Panc1 (cell line): ENCODE measurements around the gene APLF. TPM values are rescaled to one million over a fixed set of nuclear protein-coding genes. Genes with fewer than 3 reads are reported as not detected.

Experiments
- ATAC-seq: fragments of 200-7000 bp; cut with Tn5 transposase; 2 replicates; pipeline ENCODE4 v1.9.1; 2020; ENCODE audit warnings: mild to moderate bottlenecking, moderate library complexity
- BruUV-seq: library from RNA; stranded (reverse); fragments of 400-500 nt; replicated peaks from 2 replicates; lab custom pipeline; 2021; lab: Mats Ljungman, UMichigan
- CTCF ChIA-PET: fragments of 300-600 bp; sonication (Branson Sonifier 250); formaldehyde crosslinking; loops from one replicate; lab custom pipeline; 2022; ENCODE audit warnings: antibody characterized with exemption; lab: Charles Lee
- POLR2A ChIA-PET: fragments of 300-600 bp; sonication (Branson Sonifier 250); formaldehyde crosslinking; loops from one replicate; lab custom pipeline; 2022; ENCODE audit warnings: antibody characterized with exemption; lab: Charles Lee
- DNase-seq: peaks from one replicate; pipeline ENCODE4 v3.0.0-alpha.2; 2010; ENCODE audit warnings: low read depth, low spot score
- H3K27ac ChIP-seq: 2 replicates; pipeline ENCODE4 v1.5.1; 2011; ENCODE audit warnings: mild to moderate bottlenecking, low read length, inconsistent platforms
- H3K27me3 ChIP-seq: fragments of 200-500 bp; sonication (Bioruptor generic); 2 replicates; pipeline ENCODE4 v1.6.0; 2014; ENCODE audit warnings: low read length, inconsistent platforms; ENCODE audit not compliant: control insufficient read depth, insufficient read depth
- H3K36me3 ChIP-seq: fragments of 200-500 bp; sonication (Bioruptor generic); 2 replicates; pipeline ENCODE4 v1.5.1; 2014; ENCODE audit warnings: inconsistent platforms, mild to moderate bottlenecking, low read length, moderate library complexity; ENCODE audit not compliant: control insufficient read depth, insufficient read depth
- H3K4me1 ChIP-seq: 2 replicates; pipeline ENCODE4 v1.5.1; 2011; ENCODE audit warnings: inconsistent platforms, mild to moderate bottlenecking, low read length, moderate library complexity; ENCODE audit not compliant: control insufficient read depth, insufficient read depth
- H3K4me3 ChIP-seq, 2 experiments: 2 replicates each; pipeline ENCODE4 v1.5.1; 2011 to 2012; ENCODE audit warnings: low read depth in 2 of 2, low read length in 2 of 2, mild to moderate bottlenecking in 2 of 2, inconsistent platforms in 1 of 2, moderate library complexity in 1 of 2
- H3K9me3 ChIP-seq: fragments of 200-500 bp; sonication (Bioruptor generic); 2 replicates; pipeline ENCODE4 v1.5.1; 2014; ENCODE audit warnings: low read depth, mild to moderate bottlenecking, inconsistent platforms, low read length, moderate library complexity; ENCODE audit not compliant: control insufficient read depth, insufficient read depth
- CTCF ChIP-seq: fragments of 450-650 bp; IDR thresholded peaks from 2 replicates; pipeline ENCODE4 v1.5.1; 2017; ENCODE audit warnings: mild to moderate bottlenecking
- POLR2AphosphoS5 ChIP-seq: IDR thresholded peaks from 2 replicates; pipeline ENCODE4 v1.6.1; 2012; ENCODE audit warnings: mild to moderate bottlenecking, low read depth, low read length, moderate library complexity
- REST ChIP-seq, 2 experiments: IDR thresholded peaks; 2 replicates each; pipeline ENCODE4 v1.6.1; 2011 to 2012; ENCODE audit warnings: low read depth in 2 of 2, control low read depth in 1 of 2, low read length in 1 of 2, mild to moderate bottlenecking in 1 of 2, moderate library complexity in 1 of 2; ENCODE audit not compliant: insufficient read depth in 1 of 2
- SIN3A ChIP-seq: IDR thresholded peaks from 2 replicates; pipeline ENCODE4 v1.6.1; 2012; ENCODE audit warnings: low read depth, mild to moderate bottlenecking, low read length, moderate library complexity, borderline replicate concordance; ENCODE audit not compliant: insufficient read depth
- TCF7L2 ChIP-seq: IDR thresholded peaks from 2 replicates; pipeline ENCODE4 v1.6.1; 2011; ENCODE audit warnings: mild to moderate bottlenecking, low read depth, low read length, inconsistent platforms
- in situ Hi-C: cut with HindIII; loops from 2 replicates; pipeline ENCODE4 v1.10.0; 2016; ENCODE audit warnings: low sequenced_read_pairs, low pct_unique_long_range_greater_than_20kb
- intact Hi-C: fragments of 100-400 bp; cut with micrococcal nuclease; formaldehyde crosslinking; loops from one replicate; pipeline ENCODE4 v1.10.0; 2022; ENCODE audit not compliant: unreplicated experiment
- total RNA-seq: library from RNA; stranded (reverse); gene quantifications from one replicate; pipeline ENCODE4 v1.2.1, GENCODE V29; 2021; ENCODE audit not compliant: unreplicated experiment

APLF gene
- total RNA-seq, 1 experiment from 2014 or later = 2.6 TPM

DNA sequence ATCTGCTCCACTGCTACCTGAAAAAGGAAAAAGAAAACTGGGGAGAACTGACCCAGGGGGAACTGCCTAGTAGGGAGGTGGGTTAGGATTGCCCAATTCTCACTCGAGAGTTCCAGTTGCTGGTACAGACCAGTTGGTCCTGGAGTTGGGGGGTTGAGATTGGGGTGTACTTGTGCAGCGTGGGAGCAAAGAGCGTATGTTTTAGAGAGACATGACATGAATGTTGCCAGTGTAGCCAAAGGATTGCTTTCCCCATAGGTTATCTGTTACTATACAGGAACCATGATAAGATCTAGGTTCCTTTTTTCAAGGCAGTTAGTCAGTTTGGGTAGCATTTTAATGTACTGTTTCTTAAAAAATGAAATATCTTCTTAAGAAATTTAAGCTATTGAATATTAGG is 68.6 kb downstream of the APLF start:
- ChIA-PET CTCF (no interaction called here), POLR2A (no interaction called here)
- in situ Hi-C loops = no loop called here
- no peak for TF ChIP-seq REST (IDR thresholded peaks at IDR 0.05; ENCODE audit: insufficient read depth in 1 of 2, low read depth in 2 of 2, low read length in 1 of 2)
- no peaks in the 10 kb centered on the region for H3K4me1 ChIP-seq
- DNase-seq (no peak), ATAC-seq (no peak)
- intact Hi-C loops = no loop called here
- no TSS peak for BruUV-seq
- H3K4me3 ChIP-seq = no peak overlapping the region
- no peaks in the 10 kb centered on the region for H3K9me3 ChIP-seq
- H3K27me3 ChIP-seq = no peaks in the 10 kb centered on the region
- no peaks in the 10 kb centered on the region for H3K36me3 ChIP-seq
- no peak overlapping the region for H3K27ac ChIP-seq

- no peaks in the 10 kb centered on the region for H3K9me3 ChIP-seq
- H3K4me3 ChIP-seq = no peak overlapping the region
- H3K36me3 ChIP-seq = no peaks in the 10 kb centered on the region
- no peak for ATAC-seq
- TF ChIP-seq TCF7L2 (no peak), POLR2AphosphoS5 (no peak), REST (IDR thresholded peaks at IDR 0.05; ENCODE audit: insufficient read depth in 1 of 2, low read depth in 2 of 2, low read length in 1 of 2) (no peak), CTCF (no peak), SIN3A (no peak)
- no peak overlapping the region for H3K27ac ChIP-seq
- no peaks in the 10 kb centered on the region for H3K27me3 ChIP-seq
- no peaks in the 10 kb centered on the region for H3K4me1 ChIP-seq
- DNase-seq = no peak
- POLR2A ChIA-PET = interaction anchor here (0.7 kb wide), 1 partner anchor 653 kb away, joined by 3 read pairs; no protein-coding TSS in a partner anchor
- intact Hi-C loops (no loop called here), in situ Hi-C loops (no loop called here)
- CTCF ChIA-PET = no interaction called here
- no TSS peak for BruUV-seq
These were observed 69.6 kb downstream of the APLF start for GRCh38 chr2:68537011-68537410.
